ENCODE data around the gene ANKS3.
A peak's percentile ranks its signal among the peaks of the same experiment; 100 is the strongest.
"Not testable (repeated sequence)": the region's sequence is repeated elsewhere in the genome, so short reads cannot be mapped to it uniquely, and the experiment has no call there.

Gene ANKS3

DNA sequence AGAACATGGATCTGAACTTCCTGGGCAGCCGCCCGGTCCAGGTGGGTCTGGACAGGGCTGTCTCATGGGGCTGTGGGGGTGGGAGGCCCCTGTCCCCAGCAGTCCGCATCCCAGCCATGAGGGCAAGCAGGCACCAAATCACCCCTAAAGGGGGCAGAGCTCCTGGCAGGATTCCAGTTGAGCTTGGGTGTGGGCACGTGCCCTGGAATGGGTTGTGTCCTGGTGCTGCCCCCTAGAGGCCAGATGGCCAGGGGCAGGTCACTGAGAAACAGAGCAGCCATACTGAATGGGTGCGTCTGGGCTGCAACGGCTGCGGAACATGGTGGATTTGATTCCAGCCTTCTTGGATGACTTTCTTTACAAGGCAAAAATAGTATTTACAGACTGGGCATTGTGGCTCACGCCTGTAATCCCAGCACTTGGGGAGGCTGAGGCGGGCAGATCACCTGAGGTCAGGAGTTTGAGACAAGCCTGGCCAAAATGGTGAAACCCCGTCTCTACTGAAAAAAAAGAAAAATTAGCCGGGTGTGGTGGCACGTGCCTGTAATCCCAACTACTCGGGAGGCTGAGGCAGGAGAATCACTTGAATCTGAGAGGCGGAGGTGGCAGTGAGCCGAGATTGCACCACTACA lies 83.5 kb downstream of the ANKS3 start:
- H3K27me3 Mint-ChIP-seq, H3K9me3 Mint-ChIP-seq, H3K4me3 Mint-ChIP-seq: not testable (repeated sequence)
- H3K36me3 Mint-ChIP-seq, result peaks cover 50% of the 10 kb centered on the region
- H3K27ac Mint-ChIP-seq, result peak overlapping the region; percentile 71
- H3K4me1 Mint-ChIP-seq, result peaks cover 45% of the 10 kb centered on the region
- peak; percentile 45 for ATAC-seq

DNA sequence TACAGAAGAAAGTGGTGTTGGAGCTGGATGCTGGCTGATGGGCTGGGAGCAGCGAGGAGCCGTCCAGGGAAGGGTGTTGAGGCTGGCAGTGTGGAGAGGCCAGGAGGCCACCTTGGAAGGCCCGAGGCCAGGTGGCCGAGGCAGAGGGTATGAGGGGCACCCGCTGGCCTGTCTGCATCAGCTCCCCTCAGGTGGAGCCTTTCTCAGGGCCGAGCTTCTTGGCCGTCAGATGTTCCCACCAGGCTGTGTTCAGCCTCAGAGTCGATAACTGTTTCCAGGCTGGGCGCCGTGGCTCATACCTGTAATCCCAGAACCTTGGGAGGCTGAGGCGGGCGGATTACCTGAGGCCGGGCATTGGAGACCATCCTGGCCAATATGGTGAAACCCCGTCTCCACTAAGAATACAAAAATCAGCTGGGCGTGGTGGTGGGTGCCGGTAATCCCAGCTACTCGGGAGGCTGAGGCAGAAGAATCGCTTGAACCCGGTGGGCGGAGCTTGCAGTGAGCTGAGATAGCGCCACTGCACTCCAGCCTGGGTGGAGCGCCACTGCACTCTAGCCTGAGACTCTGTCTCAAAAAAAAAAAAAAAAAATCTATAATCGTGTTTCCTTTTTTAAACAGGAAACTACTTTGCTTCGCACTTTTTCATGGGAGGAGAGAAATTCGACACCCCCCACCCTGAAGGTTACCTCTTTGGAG lies 84.2 kb downstream of the ANKS3 start:
- H3K4me1 Mint-ChIP-seq, result peaks cover 51% of the 10 kb centered on the region
- no peaks in the 10 kb centered on the region for H3K9me3 Mint-ChIP-seq
- no peaks in the 10 kb centered on the region for H3K27me3 Mint-ChIP-seq
- H3K36me3 Mint-ChIP-seq, result peaks cover 55% of the 10 kb centered on the region
- no peak for ATAC-seq
- H3K4me3 Mint-ChIP-seq, result no peak overlapping the region
- peak overlapping the region; percentile 57 for H3K27ac Mint-ChIP-seq

DNA sequence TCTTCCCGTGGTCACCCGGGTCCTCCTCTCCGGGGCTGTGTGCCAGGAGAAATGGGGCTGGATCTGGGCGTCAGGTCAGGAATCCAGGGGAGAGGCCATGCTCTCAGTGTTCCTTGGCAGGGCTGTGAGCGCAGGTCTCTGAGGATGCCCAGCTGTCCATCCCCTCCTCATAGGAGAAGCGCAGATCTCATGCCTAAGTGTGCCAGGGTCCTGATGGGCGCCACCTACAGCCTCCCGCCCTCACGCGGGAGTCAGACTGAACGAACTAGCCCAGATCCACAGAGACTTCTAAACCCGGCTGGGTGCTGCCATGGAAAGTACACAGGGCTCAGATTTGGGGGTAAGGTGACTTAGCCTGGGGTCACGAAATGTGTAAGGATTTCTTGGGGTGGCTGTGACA lies 85.2 kb downstream of the ANKS3 start:
- Mint-ChIP-seq H3K9me3 (no peaks in the 10 kb centered on the region), H3K27ac (peak overlapping the region; percentile 57), H3K27me3 (no peaks in the 10 kb centered on the region), H3K4me3 (peak overlapping the region; percentile 37), H3K36me3 (peaks cover 55% of the 10 kb centered on the region), H3K4me1 (peaks cover 51% of the 10 kb centered on the region)
- no peak for ATAC-seq

DNA sequence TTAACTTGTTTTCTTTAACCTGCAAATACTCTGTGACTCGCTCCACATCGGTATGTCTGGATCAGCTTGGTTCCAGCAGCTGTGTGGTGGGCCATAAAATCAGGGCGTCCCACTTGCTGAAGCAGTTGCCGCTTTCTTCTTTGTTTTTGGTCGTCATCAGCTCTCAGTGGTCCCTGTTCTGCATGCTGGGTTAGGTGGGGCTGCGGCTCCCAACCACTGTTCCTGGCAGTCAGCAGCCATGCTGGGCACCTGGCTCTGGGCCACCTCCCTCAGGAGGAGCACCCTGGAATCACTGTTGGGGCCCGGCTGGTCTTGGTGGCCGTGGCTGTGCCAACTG lies 86.5 kb downstream of the ANKS3 start:
- ATAC-seq, result no peak
- H3K27ac Mint-ChIP-seq, result no peak overlapping the region
- peaks cover 45% of the 10 kb centered on the region for H3K4me1 Mint-ChIP-seq
- H3K27me3 Mint-ChIP-seq, result no peaks in the 10 kb centered on the region
- H3K4me3 Mint-ChIP-seq, result no peak overlapping the region
- no peaks in the 10 kb centered on the region for H3K9me3 Mint-ChIP-seq
- peaks cover 48% of the 10 kb centered on the region for H3K36me3 Mint-ChIP-seq

DNA sequence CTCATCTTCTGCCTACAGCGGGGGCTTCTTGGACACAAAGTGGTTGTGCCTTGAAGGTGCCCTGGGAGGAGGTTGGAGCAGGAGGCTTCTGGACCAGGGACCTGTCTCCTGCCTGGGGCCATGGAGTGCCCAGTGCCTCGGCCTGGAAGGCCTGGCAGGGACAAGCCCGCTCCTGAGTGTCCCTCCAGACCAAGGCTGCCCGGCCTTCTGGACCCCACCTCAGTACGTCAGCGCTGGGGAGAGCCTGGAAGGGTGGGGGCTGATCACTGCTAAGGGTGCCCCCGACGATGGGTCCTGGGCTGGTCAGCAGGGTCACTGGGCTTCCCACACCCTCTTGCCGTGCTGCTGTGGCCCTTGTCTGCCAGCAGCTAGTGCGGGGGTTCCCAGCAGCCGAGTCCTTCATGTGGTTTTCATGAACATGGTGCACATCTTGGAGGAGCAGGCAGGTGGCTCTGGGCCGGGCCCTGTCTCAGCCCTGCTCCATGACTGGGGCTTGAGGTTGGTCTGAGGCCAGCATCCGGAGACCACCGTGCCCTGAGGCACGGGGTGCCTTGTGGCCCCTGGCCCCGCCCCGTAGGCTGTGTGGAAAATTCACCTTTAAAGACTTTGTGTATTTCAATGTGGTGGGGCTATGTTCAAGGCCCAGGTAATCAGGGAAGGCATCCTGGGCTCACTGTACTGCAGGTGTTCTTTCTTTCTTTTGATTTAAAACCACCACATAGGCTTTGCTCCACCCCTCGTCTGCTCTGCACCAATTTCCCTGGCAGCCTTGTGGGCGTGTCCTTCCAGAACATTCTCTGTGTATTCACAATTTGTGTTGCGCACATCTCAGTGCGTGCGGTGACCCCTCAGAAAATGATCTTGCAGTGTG lies 87.1 kb downstream of the ANKS3 start:
- no peaks in the 10 kb centered on the region for H3K9me3 Mint-ChIP-seq
- H3K27ac Mint-ChIP-seq, result no peak overlapping the region
- ATAC-seq, result no peak
- no peaks in the 10 kb centered on the region for H3K27me3 Mint-ChIP-seq
- H3K4me3 Mint-ChIP-seq, result no peak overlapping the region
- H3K4me1 Mint-ChIP-seq, result peaks cover 39% of the 10 kb centered on the region
- peaks cover 42% of the 10 kb centered on the region for H3K36me3 Mint-ChIP-seq

Data from stimulated activated memory B cell treated with anti-CD40 and anti-IgM and Interleukin-4, amounts not matched to agents 10 μg/mL and 1 μg/mL and 100 μg/mL, for 72 hours (primary cell).